DND-41 (cell line): ENCODE data around the gene SAMD10.

Experiments
- EZH2 ChIP-seq: IDR thresholded peaks from 3 replicates; pipeline ENCODE4 v1.6.1; 2012; ENCODE audit warnings: borderline replicate concordance, low read depth, mild to moderate bottlenecking, moderate library complexity, low read length, inconsistent platforms; ENCODE audit not compliant: severe bottlenecking
- TF ChIP-seq, protein P1 (sequence below): IDR thresholded peaks from 2 replicates; pipeline ENCODE4 v1.5.1; 2012; ENCODE audit warnings: borderline replicate concordance, low read length, moderate library complexity, mild to moderate bottlenecking; ENCODE audit not compliant: poor library complexity, severe bottlenecking; ENCODE audit errors: extremely low read depth

DNA sequence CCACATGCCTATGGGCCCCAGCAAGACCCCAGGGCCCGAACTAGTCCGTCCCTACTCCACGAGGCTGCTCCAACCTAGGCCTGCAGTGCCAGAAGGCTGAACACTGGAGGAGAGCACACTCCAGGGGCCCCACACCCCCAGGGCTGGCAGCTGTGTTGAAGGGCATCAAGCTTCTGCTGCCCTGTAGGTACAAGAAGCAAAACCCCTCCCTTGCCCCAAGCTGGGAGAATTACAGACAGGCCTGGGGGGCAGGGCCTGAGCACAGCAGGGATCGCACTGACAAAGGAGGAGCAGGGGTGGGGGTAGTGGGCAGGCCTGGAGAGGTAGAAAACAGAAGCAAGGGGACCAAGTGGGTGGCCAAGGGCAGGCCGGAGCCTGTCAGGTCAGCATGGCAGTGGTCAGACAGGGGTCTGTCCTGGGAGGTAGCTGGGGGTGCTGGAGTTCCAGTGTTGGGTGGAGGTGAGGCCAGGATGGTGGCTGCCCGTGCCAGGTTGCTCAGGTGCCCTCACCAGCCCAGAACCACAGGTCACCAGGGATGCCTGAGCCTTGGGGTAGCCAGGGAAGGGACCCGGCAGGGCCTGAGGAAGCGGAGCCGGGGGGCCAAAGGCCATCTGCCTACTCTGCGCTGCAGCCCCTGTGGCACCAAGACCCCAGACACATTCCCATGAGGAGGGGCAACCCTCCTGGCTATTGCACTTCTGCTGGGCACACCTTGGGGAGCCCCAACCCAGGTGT lies 20.3 kb downstream of the SAMD10 start:
- TF ChIP-seq, protein P1, sequence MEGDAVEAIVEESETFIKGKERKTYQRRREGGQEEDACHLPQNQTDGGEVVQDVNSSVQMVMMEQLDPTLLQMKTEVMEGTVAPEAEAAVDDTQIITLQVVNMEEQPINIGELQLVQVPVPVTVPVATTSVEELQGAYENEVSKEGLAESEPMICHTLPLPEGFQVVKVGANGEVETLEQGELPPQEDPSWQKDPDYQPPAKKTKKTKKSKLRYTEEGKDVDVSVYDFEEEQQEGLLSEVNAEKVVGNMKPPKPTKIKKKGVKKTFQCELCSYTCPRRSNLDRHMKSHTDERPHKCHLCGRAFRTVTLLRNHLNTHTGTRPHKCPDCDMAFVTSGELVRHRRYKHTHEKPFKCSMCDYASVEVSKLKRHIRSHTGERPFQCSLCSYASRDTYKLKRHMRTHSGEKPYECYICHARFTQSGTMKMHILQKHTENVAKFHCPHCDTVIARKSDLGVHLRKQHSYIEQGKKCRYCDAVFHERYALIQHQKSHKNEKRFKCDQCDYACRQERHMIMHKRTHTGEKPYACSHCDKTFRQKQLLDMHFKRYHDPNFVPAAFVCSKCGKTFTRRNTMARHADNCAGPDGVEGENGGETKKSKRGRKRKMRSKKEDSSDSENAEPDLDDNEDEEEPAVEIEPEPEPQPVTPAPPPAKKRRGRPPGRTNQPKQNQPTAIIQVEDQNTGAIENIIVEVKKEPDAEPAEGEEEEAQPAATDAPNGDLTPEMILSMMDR = no peak
- no peak for TF ChIP-seq EZH2
